Keratinocyte (primary cell): ENCODE measurements around the gene KSR2.

Experiments
- EZH2 ChIP-seq: IDR thresholded peaks from one replicate; pipeline ENCODE4 v1.6.1; 2012; ENCODE audit warnings: inconsistent platforms, mild to moderate bottlenecking, low read length, moderate library complexity
- TF ChIP-seq, protein P1 (sequence below), 3 experiments: IDR thresholded peaks in 1 of 3; conservative IDR thresholded peaks in 1 of 3; optimal IDR thresholded peaks in 1 of 3; 2 replicates in 2 of 3; 3 replicates in 1 of 3; pipeline versions ENCODE3 to v1.5.1; 2011; ENCODE audit warnings: low read length in 3 of 3, mild to moderate bottlenecking in 3 of 3, moderate library complexity in 2 of 3, control low read depth in 1 of 3, inconsistent platforms in 1 of 3; ENCODE audit not compliant: insufficient read depth in 2 of 3; ENCODE audit errors: extremely low read depth in 1 of 3

DNA sequence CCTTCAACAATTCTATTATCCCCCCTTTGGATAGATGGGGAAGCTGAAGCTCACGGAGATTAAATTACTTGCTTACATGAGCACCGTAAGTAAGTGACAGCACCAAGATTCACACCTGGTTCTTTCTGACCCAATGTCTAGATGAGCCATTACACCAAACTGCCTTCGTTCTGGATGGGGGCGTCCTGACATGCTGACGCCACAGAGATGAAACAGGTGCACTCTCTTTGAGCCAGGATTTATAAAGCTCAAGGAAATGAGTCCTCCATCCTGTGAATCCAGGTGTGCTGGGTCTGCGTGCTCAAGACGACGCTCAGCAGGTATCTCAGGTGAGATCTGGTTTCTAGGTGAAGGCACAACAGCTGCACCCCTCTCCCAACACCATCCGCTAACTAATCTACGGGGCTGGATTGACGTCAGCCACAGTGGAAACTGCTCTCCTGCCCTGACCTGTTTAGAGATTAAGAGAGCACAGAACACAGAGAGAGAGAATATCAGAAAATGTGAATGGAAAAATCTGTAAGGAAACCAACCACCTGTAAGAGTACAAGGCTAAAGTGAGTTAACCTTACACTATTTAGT is 61.6 kb downstream of the KSR2 start:
- TF ChIP-seq, protein P1, sequence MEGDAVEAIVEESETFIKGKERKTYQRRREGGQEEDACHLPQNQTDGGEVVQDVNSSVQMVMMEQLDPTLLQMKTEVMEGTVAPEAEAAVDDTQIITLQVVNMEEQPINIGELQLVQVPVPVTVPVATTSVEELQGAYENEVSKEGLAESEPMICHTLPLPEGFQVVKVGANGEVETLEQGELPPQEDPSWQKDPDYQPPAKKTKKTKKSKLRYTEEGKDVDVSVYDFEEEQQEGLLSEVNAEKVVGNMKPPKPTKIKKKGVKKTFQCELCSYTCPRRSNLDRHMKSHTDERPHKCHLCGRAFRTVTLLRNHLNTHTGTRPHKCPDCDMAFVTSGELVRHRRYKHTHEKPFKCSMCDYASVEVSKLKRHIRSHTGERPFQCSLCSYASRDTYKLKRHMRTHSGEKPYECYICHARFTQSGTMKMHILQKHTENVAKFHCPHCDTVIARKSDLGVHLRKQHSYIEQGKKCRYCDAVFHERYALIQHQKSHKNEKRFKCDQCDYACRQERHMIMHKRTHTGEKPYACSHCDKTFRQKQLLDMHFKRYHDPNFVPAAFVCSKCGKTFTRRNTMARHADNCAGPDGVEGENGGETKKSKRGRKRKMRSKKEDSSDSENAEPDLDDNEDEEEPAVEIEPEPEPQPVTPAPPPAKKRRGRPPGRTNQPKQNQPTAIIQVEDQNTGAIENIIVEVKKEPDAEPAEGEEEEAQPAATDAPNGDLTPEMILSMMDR (optimal IDR thresholded peaks at IDR 0.05 in 1 of 3, IDR thresholded peaks at IDR 0.05 in 1 of 3, conservative IDR thresholded peaks at IDR 0.05 in 1 of 3; ENCODE audit: extremely low read depth in 1 of 3, insufficient read depth in 2 of 3, low read length in 3 of 3), result no peak
- no peak for TF ChIP-seq EZH2
